Liver (tissue), 3 donors: ENCODE measurements around the gene PTTG1IP.

ENCODE experiments used
- GABPA ChIP-seq, 2 donors: IDR thresholded peaks in 1 of 2; conservative IDR thresholded peaks in 1 of 2; 2 replicates each; pipeline ENCODE4 v1.6.1; 2016; ENCODE audit warnings: antibody characterized with exemption in 2 of 2, mild to moderate bottlenecking in 1 of 2, moderate library complexity in 1 of 2
- TF ChIP-seq, protein P1 (sequence below): fragments of 150-350 bp; IDR thresholded peaks from 2 replicates; pipeline ENCODE4 v1.5.1; 2017; ENCODE audit warnings: improper control_type of control experiment, low read depth, low read length; ENCODE audit not compliant: missing input control
- donor health status: healthy.
- donor health status: healthy.

DNA sequence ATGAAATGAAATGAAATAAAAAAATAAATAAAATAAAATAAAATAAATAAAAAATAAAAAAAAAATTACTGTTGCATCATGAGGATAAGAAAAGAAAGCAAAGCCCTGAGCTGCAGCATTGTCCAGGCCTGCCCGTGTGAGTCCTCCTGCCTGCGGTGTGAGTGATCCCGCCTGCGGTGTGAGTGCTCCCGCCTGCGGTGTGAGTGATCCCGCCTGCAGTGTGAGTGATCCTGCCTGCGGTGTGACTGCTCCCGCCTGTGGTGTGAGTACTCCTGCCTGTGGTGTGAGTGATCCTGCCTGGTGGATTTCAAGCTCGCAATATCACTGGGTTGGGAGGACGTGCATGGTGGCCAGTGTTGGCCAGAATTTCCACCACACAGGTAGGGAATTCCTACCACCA lies 22.4 kb upstream of the PTTG1IP start:
- TF ChIP-seq, protein P1, sequence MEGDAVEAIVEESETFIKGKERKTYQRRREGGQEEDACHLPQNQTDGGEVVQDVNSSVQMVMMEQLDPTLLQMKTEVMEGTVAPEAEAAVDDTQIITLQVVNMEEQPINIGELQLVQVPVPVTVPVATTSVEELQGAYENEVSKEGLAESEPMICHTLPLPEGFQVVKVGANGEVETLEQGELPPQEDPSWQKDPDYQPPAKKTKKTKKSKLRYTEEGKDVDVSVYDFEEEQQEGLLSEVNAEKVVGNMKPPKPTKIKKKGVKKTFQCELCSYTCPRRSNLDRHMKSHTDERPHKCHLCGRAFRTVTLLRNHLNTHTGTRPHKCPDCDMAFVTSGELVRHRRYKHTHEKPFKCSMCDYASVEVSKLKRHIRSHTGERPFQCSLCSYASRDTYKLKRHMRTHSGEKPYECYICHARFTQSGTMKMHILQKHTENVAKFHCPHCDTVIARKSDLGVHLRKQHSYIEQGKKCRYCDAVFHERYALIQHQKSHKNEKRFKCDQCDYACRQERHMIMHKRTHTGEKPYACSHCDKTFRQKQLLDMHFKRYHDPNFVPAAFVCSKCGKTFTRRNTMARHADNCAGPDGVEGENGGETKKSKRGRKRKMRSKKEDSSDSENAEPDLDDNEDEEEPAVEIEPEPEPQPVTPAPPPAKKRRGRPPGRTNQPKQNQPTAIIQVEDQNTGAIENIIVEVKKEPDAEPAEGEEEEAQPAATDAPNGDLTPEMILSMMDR = no peak
- TF ChIP-seq GABPA (IDR thresholded peaks at IDR 0.05 in 1 of 2, conservative IDR thresholded peaks at IDR 0.05 in 1 of 2) = no peak
